ENCODE measurements around the gene GET4. TPM values are rescaled to one million over a fixed set of nuclear protein-coding genes. Genes with fewer than 3 reads are reported as not detected.

Gene GET4
- total RNA-seq, 1 experiment from 2014 or later: 120 TPM

GRCh38 chr7:902996-903395 is 26.6 kb downstream of the GET4 start:
- Histone ChIP-seq H3K4me3 (no peak overlapping the region), H3K9me2 (ENCODE audit: insufficient read depth) (no peaks in the 10 kb centered on the region), H2AFZ (no peak overlapping the region), H3K27me3 (ENCODE audit: insufficient read depth, low read depth) (no peaks in the 10 kb centered on the region), H3K27ac (no peak overlapping the region), H3F3A (ENCODE audit: insufficient read depth, low read depth) (peaks cover 18% of the 10 kb centered on the region; the same call in 1 of the 2 replicates), H3K9me3 (ENCODE audit: insufficient read depth, low read depth) (no peaks in the 10 kb centered on the region), H3K4me1 (replicated peaks; ENCODE audit: insufficient read depth) (peaks cover 4% of the 10 kb centered on the region), H3K36me3 (ENCODE audit: low read depth) (no peaks in the 10 kb centered on the region), H3K4me2 (no peak overlapping the region), H3K79me2 (ENCODE audit: low read depth) (no peaks in the 10 kb centered on the region), H4K20me1 (ENCODE audit: insufficient read depth) (no peaks in the 10 kb centered on the region)
- BruUV-seq (replicated peaks): no TSS peak
- DNase-seq: no peak
- intact Hi-C loops (cut with micrococcal nuclease; ENCODE audit: unreplicated experiment): no loop called here
- TF ChIP-seq CTCF (conservative IDR thresholded peaks at IDR 0.05) (no peak), EZH2 (IDR thresholded peaks at IDR 0.05; ENCODE audit: low read depth) (no peak)
- ChIA-PET POLR2A (ENCODE audit: unreplicated experiment) (no interaction called here), CTCF (no interaction called here)

- BruUV-seq (replicated peaks): no TSS peak
- intact Hi-C loops (cut with micrococcal nuclease; ENCODE audit: unreplicated experiment): no loop called here
- Histone ChIP-seq H3K4me2 (no peak overlapping the region), H3K4me3 (no peak overlapping the region), H3K79me2 (ENCODE audit: low read depth) (no peaks in the 10 kb centered on the region), H2AFZ (no peak overlapping the region), H3F3A (ENCODE audit: insufficient read depth, low read depth) (peaks cover 18% of the 10 kb centered on the region; the same call in 1 of the 2 replicates), H4K20me1 (ENCODE audit: insufficient read depth) (no peaks in the 10 kb centered on the region), H3K36me3 (ENCODE audit: low read depth) (no peaks in the 10 kb centered on the region), H3K9me2 (ENCODE audit: insufficient read depth) (no peaks in the 10 kb centered on the region), H3K27ac (no peak overlapping the region), H3K27me3 (ENCODE audit: insufficient read depth, low read depth) (no peaks in the 10 kb centered on the region), H3K9me3 (ENCODE audit: insufficient read depth, low read depth) (no peaks in the 10 kb centered on the region), H3K4me1 (replicated peaks; ENCODE audit: insufficient read depth) (peaks cover 4% of the 10 kb centered on the region)
- ChIA-PET CTCF (no interaction called here), POLR2A (ENCODE audit: unreplicated experiment) (no interaction called here)
- TF ChIP-seq EZH2 (IDR thresholded peaks at IDR 0.05; ENCODE audit: low read depth) (no peak), CTCF (conservative IDR thresholded peaks at IDR 0.05) (no peak)
- no peak for DNase-seq
These were observed 27.8 kb downstream of the GET4 start for GRCh38 chr7:903921-904755.

GRCh38 chr7:904847-905246 is 28.5 kb downstream of the GET4 start:
- Histone ChIP-seq H3K4me2 (no peak overlapping the region), H3K4me1 (replicated peaks; ENCODE audit: insufficient read depth) (peaks cover 4% of the 10 kb centered on the region), H2AFZ (no peak overlapping the region), H3K9me2 (ENCODE audit: insufficient read depth) (no peaks in the 10 kb centered on the region), H3K36me3 (ENCODE audit: low read depth) (no peaks in the 10 kb centered on the region), H3K27me3 (ENCODE audit: insufficient read depth, low read depth) (no peaks in the 10 kb centered on the region), H3K9me3 (ENCODE audit: insufficient read depth, low read depth) (no peaks in the 10 kb centered on the region), H3K27ac (no peak overlapping the region), H4K20me1 (ENCODE audit: insufficient read depth) (no peaks in the 10 kb centered on the region), H3K4me3 (no peak overlapping the region), H3F3A (ENCODE audit: insufficient read depth, low read depth) (peaks cover 18% of the 10 kb centered on the region; the same call in 1 of the 2 replicates), H3K79me2 (ENCODE audit: low read depth) (no peaks in the 10 kb centered on the region)
- intact Hi-C loops (cut with micrococcal nuclease; ENCODE audit: unreplicated experiment): no loop called here
- ChIA-PET CTCF (no interaction called here), POLR2A (ENCODE audit: unreplicated experiment) (no interaction called here)
- TF ChIP-seq EZH2 (IDR thresholded peaks at IDR 0.05; ENCODE audit: low read depth): no peak
- no peak for TF ChIP-seq CTCF (conservative IDR thresholded peaks at IDR 0.05)
- no peak for DNase-seq
- BruUV-seq (replicated peaks): no TSS peak
